Pancreas (tissue), 10 donors: Measurements from ENCODE around the gene TUBG2. TPM values are rescaled to one million over a fixed set of nuclear protein-coding genes. Genes with fewer than 3 reads are reported as not detected.

Experiments
- ATAC-seq, 4 donors: fragments of 200-7000 bp; cut with Tn5 transposase; one replicate each; pipeline versions ENCODE4 v1.8.0 to v1.9.1; 2020; ENCODE audit warnings: mild to moderate bottlenecking in 4 of 4, moderate library complexity in 4 of 4
- DNase-seq, 6 donors: peaks; one replicate each; pipeline ENCODE4 v3.0.0-alpha.2; 2020
- FAIRE-seq: peaks from 2 replicates; lab custom pipeline; 2012; peaks lifted over from hg19 to GRCh38; lab: Jason Lieb, UNC
- H3K27ac ChIP-seq, 4 donors: fragments of 200-600 bp; sonication (generic); 1 replicate in 3 of 4; 2 replicates in 1 of 4; pipeline versions ENCODE4 v1.5.0 to v1.8.0; 2020
- H3K27me3 ChIP-seq, 4 donors: fragments of 200-600 bp; one replicate each; pipeline ENCODE4 v1.8.0; 2021
- H3K36me3 ChIP-seq, 3 donors: fragments of 200-600 bp; sonication (generic) in 1 of 3; one replicate each; pipeline versions ENCODE4 v1.5.0 to v1.8.0; 2020 to 2021
- H3K4me1 ChIP-seq, 3 donors: fragments of 200-600 bp; one replicate each; pipeline ENCODE4 v1.8.0; 2021
- H3K4me3 ChIP-seq, 4 donors: fragments of 200-600 bp; sonication (generic) in 2 of 4; one replicate each; pipeline versions ENCODE4 v1.5.0 to v1.8.0; 2020 to 2021
- H3K9me3 ChIP-seq, 4 donors: fragments of 200-600 bp; one replicate each; pipeline ENCODE4 v1.8.0; 2021
- CTCF ChIP-seq, 4 donors: fragments of 200-600 bp; sonication (generic) in 3 of 4; IDR thresholded peaks; one replicate each; pipeline versions ENCODE4 v1.5.0 to v1.8.0; 2021; ENCODE audit warnings: antibody characterized with exemption in 4 of 4
- WGBS, 2 donors: extraction: QIAGEN DNeasy Blood & Tissue Kit; methylation state at CpG; one replicate each; pipeline ENCODE4 v1.1.7; 2013; 5-methylcytosine and 5-hydroxymethylcytosine counted together
- intact Hi-C, 3 donors: fragments of 100-400 bp; cut with DNase I; formaldehyde crosslinking; loops; one replicate each; pipeline versions ENCODE4 v1.11.1 to v1.14.2; 2022
- polyA plus RNA-seq, 2 donors: library from polyadenylated mRNA; stranded (reverse); fragments of 200-250 nt; gene quantifications; one replicate each; pipeline ENCODE4 v1.2.3, GENCODE V29; 2013
- total RNA-seq, 6 donors: library from RNA; stranded (reverse); fragmentation: NEBNext Ultra II Directional in 4 of 6; extraction: Animal tissue kit (Norgen Biotek cat#: 25700) in 4 of 6; gene quantifications; one replicate each; pipeline versions ENCODE4 v1.2.1 to v1.2.4, GENCODE V29; 2021 to 2023
- donor health status: healthy with polysubstance abuse.
- donor health status: DM: no; HTN: no; CAD: no; lungs with moderate emphysema.
- donor health status: DM: no; HTN: no; CAD: no.
- donor health status: control.
- donor health status: control.
- donor health status: Bipolar disorder and iron deficiency.
- donor health status: DM: yes; HTN: yes; CAD: no.
- donor health status: DM: no; HTN: no; CAD: no.
- donor health status: DM: no; HTN: no; CAD: no.
- donor health status: DM: yes; HTN: yes; CAD: no.

Gene TUBG2
- total and polyA plus RNA-seq, 8 donors: 10.9 to 90.5 (median 32.7) TPM

GRCh38 chr17:42629411-42630009 is 29.6 kb upstream of the TUBG2 start:
- DNase-seq (no peak), ATAC-seq (peak; percentile 69 to 79 (median 75)), FAIRE-seq (no peak)
- H3K27me3 ChIP-seq: no peaks in the 10 kb centered on the region
- WGBS, 2 donors: 21 to 22% methylated on average over 3 of the region's 3 CpGs
- TF ChIP-seq CTCF (IDR thresholded peaks at IDR 0.05): no peak
- H3K9me3 ChIP-seq: no peaks in the 10 kb centered on the region
- H3K4me3 ChIP-seq: no peak overlapping the region
- intact Hi-C loops: loop anchor here in 1 of 3 donors (10.0 kb wide), 1 partner anchor 45 kb away; the partner anchor contains the start of gene PLEKHH3
- peak overlapping the region; percentile 12 to 81 (median 55) for H3K27ac ChIP-seq
- peaks cover 12 to 30% (median 29%) of the 10 kb centered on the region in 3 donors for H3K4me1 ChIP-seq
- H3K36me3 ChIP-seq: no peaks in the 10 kb centered on the region

GRCh38 chr17:42632949-42633444 is 26.1 kb upstream of the TUBG2 start:
- Histone ChIP-seq H3K27me3 (no peaks in the 10 kb centered on the region), H3K27ac (peak overlapping the region; percentile 12 to 67 (median 58)), H3K4me3 (peak overlapping the region in 1 of 4 donors; percentile 18), H3K4me1 (peaks cover 12 to 22% (median 19%) of the 10 kb centered on the region in 3 donors), H3K36me3 (no peaks in the 10 kb centered on the region), H3K9me3 (no peaks in the 10 kb centered on the region)
- FAIRE-seq (no peak), ATAC-seq (peak; percentile 52 to 70 (median 64)), DNase-seq (no peak)
- WGBS, 2 donors: 56 to 58% methylated on average over 9 of the region's 9 CpGs
- TF ChIP-seq CTCF (IDR thresholded peaks at IDR 0.05): no peak
- intact Hi-C loops: no loop called here

GRCh38 chr17:42639525-42640113 is 19.5 kb upstream of the TUBG2 start:
- FAIRE-seq: no peak
- TF ChIP-seq CTCF (IDR thresholded peaks at IDR 0.05): no peak
- 81 to 88% methylated on average over 6 of the region's 7 CpGs for WGBS, 2 donors

GRCh38 chr17:42640121-42640520 is 19.0 kb upstream of the TUBG2 start:
- TF ChIP-seq CTCF (IDR thresholded peaks at IDR 0.05): no peak
- H3K27me3 ChIP-seq: no peaks in the 10 kb centered on the region
- no peaks in the 10 kb centered on the region for H3K36me3 ChIP-seq
- FAIRE-seq (no peak), DNase-seq (no peak), ATAC-seq (no peak)
- no peaks in the 10 kb centered on the region for H3K9me3 ChIP-seq
- 89 to 92% methylated on average over 4 of the region's 4 CpGs for WGBS, 2 donors
- H3K4me3 ChIP-seq: no peak overlapping the region
- H3K4me1 ChIP-seq: no peaks in the 10 kb centered on the region
- no peak overlapping the region for H3K27ac ChIP-seq
- intact Hi-C loops: no loop called here

More at GRCh38 chr17:42639525-42640113, 19.5 kb upstream of the TUBG2 start:
- H3K4me3 ChIP-seq: no peak overlapping the region
- DNase-seq (no peak), ATAC-seq (no peak)
- H3K27ac ChIP-seq: no peak overlapping the region
- no peaks in the 10 kb centered on the region for H3K27me3 ChIP-seq
- intact Hi-C loops: no loop called here
- H3K9me3 ChIP-seq: no peaks in the 10 kb centered on the region
- H3K36me3 ChIP-seq: no peaks in the 10 kb centered on the region
- no peaks in the 10 kb centered on the region for H3K4me1 ChIP-seq

- no peak overlapping the region for H3K27ac ChIP-seq
- intact Hi-C loops: no loop called here
- H3K36me3 ChIP-seq: no peaks in the 10 kb centered on the region
- no peaks in the 10 kb centered on the region for H3K4me1 ChIP-seq
- H3K27me3 ChIP-seq: no peaks in the 10 kb centered on the region
- no peak for DNase-seq
- no peak for TF ChIP-seq CTCF (IDR thresholded peaks at IDR 0.05)
- FAIRE-seq: no peak
- H3K4me3 ChIP-seq: no peak overlapping the region
- no peak for ATAC-seq
- H3K9me3 ChIP-seq: no peaks in the 10 kb centered on the region
- WGBS, 2 donors: 28 to 33% methylated on average over 2 of the region's 2 CpGs
Measured at GRCh38 chr17:42642336-42642735, 16.7 kb upstream of the TUBG2 start.
